SK-N-SH (cell line): Measurements from ENCODE around the gene ANKRD2. TPM values are rescaled to one million over a fixed set of nuclear protein-coding genes. Genes with fewer than 3 reads are reported as not detected.
"Not testable (repeated sequence)": the region's sequence is repeated elsewhere in the genome, so short reads cannot be mapped to it uniquely, and the experiment has no call there.

Source experiments
- CTCF ChIA-PET: fragments of 300-600, 350-600 bp; formaldehyde crosslinking; extraction: SDS; loops from one replicate; lab custom pipeline; 2021; lab: Yijun Ruan, JAX
- POLR2A ChIA-PET: fragments of 350-600 bp; sonication (Branson Sonifier 250); formaldehyde crosslinking; extraction: SDS; loops from one replicate; lab custom pipeline; 2020; ENCODE audit warnings: antibody characterized with exemption, inconsistent platforms; lab: Yijun Ruan, JAX
- DNase-seq: peaks from one replicate; pipeline ENCODE4 v3.0.0; 2012
- H2AFZ ChIP-seq: fragments of 200-600 bp; sonication (generic); 2 replicates; pipeline ENCODE4 v1.8.1; 2016; ENCODE audit warnings: antibody characterized with exemption, mild to moderate bottlenecking, low read depth
- H3F3A ChIP-seq: fragments of 200-600 bp; sonication (generic); replicated peaks from 2 replicates; pipeline ENCODE3; 2016; ENCODE audit warnings: antibody characterized with exemption, mild to moderate bottlenecking; ENCODE audit not compliant: insufficient read depth
- H3K27ac ChIP-seq, 2 experiments: fragments of 200-500 bp in 1 of 2; fragments of 200-600 bp in 1 of 2; sonication (Bioruptor generic) in 1 of 2; sonication (generic), shearing (Covaris generic) in 1 of 2; 2 replicates each; pipeline versions ENCODE4 v1.5.1 to v1.6.1; 2014 to 2016; ENCODE audit warnings: low read depth in 2 of 2, inconsistent platforms in 1 of 2, low read length in 1 of 2, mild to moderate bottlenecking in 1 of 2, mixed read lengths in 1 of 2
- H3K27me3 ChIP-seq: fragments of 200-600 bp; sonication (generic), shearing (Covaris generic); 2 replicates; pipeline ENCODE4 v1.6.1; 2016; ENCODE audit warnings: mixed run types; ENCODE audit not compliant: insufficient read depth
- H3K36me3 ChIP-seq, 2 experiments: fragments of 200-500 bp in 1 of 2; fragments of 200-600 bp in 1 of 2; sonication (Bioruptor generic) in 1 of 2; sonication (generic) in 1 of 2; replicated peaks in 1 of 2; 2 replicates each; pipeline versions ENCODE3 to v1.5.1; 2014 to 2016; ENCODE audit warnings: low read length in 1 of 2, mild to moderate bottlenecking in 1 of 2; ENCODE audit not compliant: insufficient read depth in 2 of 2, control insufficient read depth in 1 of 2
- H3K4me1 ChIP-seq, 2 experiments: fragments of 200-500 bp in 1 of 2; fragments of 200-600 bp in 1 of 2; sonication (Bioruptor generic) in 1 of 2; sonication (generic), shearing (Covaris generic) in 1 of 2; 2 replicates each; pipeline versions ENCODE4 v1.5.1 to v1.6.1; 2014 to 2016; ENCODE audit warnings: low read depth in 1 of 2, low read length in 1 of 2, mixed run types in 1 of 2; ENCODE audit not compliant: insufficient read depth in 2 of 2, control insufficient read depth in 1 of 2
- H3K4me2 ChIP-seq: fragments of 200-600 bp; sonication (generic), shearing (Covaris generic); 2 replicates; pipeline ENCODE4 v1.6.1; 2017; ENCODE audit warnings: mixed run types
- H3K4me3 ChIP-seq, 2 experiments: fragments of 200-500 bp in 1 of 2; fragments of 200-600 bp in 1 of 2; sonication (Bioruptor generic) in 1 of 2; sonication (generic), shearing (Covaris generic) in 1 of 2; 2 replicates each; pipeline versions ENCODE4 v1.5.1 to v1.8.1; 2014 to 2016; ENCODE audit warnings: low read depth in 2 of 2, inconsistent platforms in 1 of 2, low read length in 1 of 2, mild to moderate bottlenecking in 1 of 2, mixed read lengths in 1 of 2, moderate library complexity in 1 of 2
- H3K79me2 ChIP-seq: fragments of 200-600 bp; sonication (generic); 2 replicates; pipeline ENCODE4 v1.8.1; 2017; ENCODE audit warnings: mild to moderate bottlenecking; ENCODE audit not compliant: insufficient read depth
- H3K9ac ChIP-seq: fragments of 200-600 bp; sonication (generic); 2 replicates; pipeline ENCODE4 v1.6.1; 2017; ENCODE audit warnings: mixed run types
- H3K9me2 ChIP-seq: fragments of 200-600 bp; sonication (generic); 2 replicates; pipeline ENCODE4 v1.6.1; 2017; ENCODE audit warnings: mixed run types
- H3K9me3 ChIP-seq: fragments of 200-600 bp; sonication (generic); 2 replicates; pipeline ENCODE4 v1.6.1; 2017; ENCODE audit warnings: mixed run types, mild to moderate bottlenecking, moderate library complexity
- H4K20me1 ChIP-seq: fragments of 200-600 bp; sonication (generic); 2 replicates; pipeline ENCODE4 v1.6.1; 2017; ENCODE audit warnings: mild to moderate bottlenecking, mixed run types; ENCODE audit not compliant: insufficient read depth
- EZH2phosphoT487 ChIP-seq: fragments of 200-600 bp; sonication (generic); IDR thresholded peaks from 2 replicates; pipeline ENCODE4 v1.6.1; 2017; ENCODE audit warnings: low read depth, mixed run types, mild to moderate bottlenecking, antibody characterized with exemption, moderate library complexity, borderline replicate concordance
- FOSL2 ChIP-seq: IDR thresholded peaks from 2 replicates; pipeline ENCODE4 v1.4.0; 2012; ENCODE audit warnings: low read depth, mild to moderate bottlenecking, moderate library complexity, borderline replicate concordance
- GABPA ChIP-seq: IDR thresholded peaks from 2 replicates; pipeline ENCODE4 v1.4.0; 2012; ENCODE audit warnings: low read depth, mild to moderate bottlenecking
- GATA2 ChIP-seq: sonication (generic); formaldehyde crosslinking; IDR thresholded peaks from 2 replicates; pipeline ENCODE4 v1.5.0; 2020; ENCODE audit warnings: mild to moderate bottlenecking, missing genetic modification reagents
- RAD21 ChIP-seq: IDR thresholded peaks from 2 replicates; pipeline ENCODE4 v1.6.1; 2012; ENCODE audit warnings: mild to moderate bottlenecking, low read length
- WGBS: methylation state at CpG from one replicate; pipeline ENCODE4 v1.1.6; 2017; ENCODE audit warnings: low lambda C conversion rate; 5-methylcytosine and 5-hydroxymethylcytosine counted together
- polyA plus RNA-seq, 3 experiments: library from polyadenylated mRNA; depleted of rRNA; stranded (reverse); fragments of >200 nt; gene quantifications; 2 replicates each; pipeline ENCODE4 v1.2.3, GENCODE V29; 2012
- TF ChIP-seq, protein P1 (sequence below): fragments of 150-350 bp; IDR thresholded peaks from 2 replicates; pipeline ENCODE4 v1.6.1; 2016; ENCODE audit warnings: mild to moderate bottlenecking, low read depth, low read length
- TF ChIP-seq, protein P2 (sequence below): fragments of 150-350 bp; IDR thresholded peaks from 2 replicates; pipeline ENCODE4 v1.6.1; 2017; ENCODE audit warnings: antibody characterized with exemption, low read length, low read depth, borderline replicate concordance

Gene ANKRD2
- polyA plus RNA-seq, 1 of the 3 experiments (the other 2 are of a cell fraction), result 0.72 TPM

DNA sequence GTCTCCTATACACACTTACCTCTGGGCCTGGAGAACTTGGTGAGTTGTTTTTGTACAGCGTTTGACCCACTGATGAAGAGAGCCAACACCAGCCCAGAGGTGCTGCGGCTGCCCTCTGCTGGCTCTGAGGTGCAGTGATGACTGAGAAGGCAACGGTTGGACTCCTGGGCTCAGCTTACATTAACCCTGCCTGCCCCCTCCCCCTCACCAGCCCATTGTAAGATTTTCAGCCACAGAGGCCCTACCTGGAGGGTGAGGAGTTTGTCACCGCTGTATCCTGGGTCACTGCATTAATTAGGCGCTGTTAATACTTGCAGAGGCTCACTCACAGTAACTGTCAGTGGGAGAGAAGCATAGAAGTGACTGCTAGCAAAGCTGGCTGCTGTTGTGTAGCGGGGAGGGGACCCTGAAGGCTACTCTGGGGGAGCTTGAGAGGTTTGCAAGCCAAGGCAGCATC lies 19.0 kb upstream of the ANKRD2 start (continued):
- TF ChIP-seq, protein P1, sequence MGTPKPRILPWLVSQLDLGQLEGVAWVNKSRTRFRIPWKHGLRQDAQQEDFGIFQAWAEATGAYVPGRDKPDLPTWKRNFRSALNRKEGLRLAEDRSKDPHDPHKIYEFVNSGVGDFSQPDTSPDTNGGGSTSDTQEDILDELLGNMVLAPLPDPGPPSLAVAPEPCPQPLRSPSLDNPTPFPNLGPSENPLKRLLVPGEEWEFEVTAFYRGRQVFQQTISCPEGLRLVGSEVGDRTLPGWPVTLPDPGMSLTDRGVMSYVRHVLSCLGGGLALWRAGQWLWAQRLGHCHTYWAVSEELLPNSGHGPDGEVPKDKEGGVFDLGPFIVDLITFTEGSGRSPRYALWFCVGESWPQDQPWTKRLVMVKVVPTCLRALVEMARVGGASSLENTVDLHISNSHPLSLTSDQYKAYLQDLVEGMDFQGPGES, result no peak
- no peak for TF ChIP-seq GABPA
- TF ChIP-seq, protein P2, sequence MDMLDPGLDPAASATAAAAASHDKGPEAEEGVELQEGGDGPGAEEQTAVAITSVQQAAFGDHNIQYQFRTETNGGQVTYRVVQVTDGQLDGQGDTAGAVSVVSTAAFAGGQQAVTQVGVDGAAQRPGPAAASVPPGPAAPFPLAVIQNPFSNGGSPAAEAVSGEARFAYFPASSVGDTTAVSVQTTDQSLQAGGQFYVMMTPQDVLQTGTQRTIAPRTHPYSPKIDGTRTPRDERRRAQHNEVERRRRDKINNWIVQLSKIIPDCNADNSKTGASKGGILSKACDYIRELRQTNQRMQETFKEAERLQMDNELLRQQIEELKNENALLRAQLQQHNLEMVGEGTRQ, result no peak
- TF ChIP-seq GATA2 (CRISPR knock-in tag), result no peak
- TF ChIP-seq FOSL2, result no peak
- TF ChIP-seq RAD21, result peak; percentile 91
- no peak for TF ChIP-seq EZH2phosphoT487

DNA sequence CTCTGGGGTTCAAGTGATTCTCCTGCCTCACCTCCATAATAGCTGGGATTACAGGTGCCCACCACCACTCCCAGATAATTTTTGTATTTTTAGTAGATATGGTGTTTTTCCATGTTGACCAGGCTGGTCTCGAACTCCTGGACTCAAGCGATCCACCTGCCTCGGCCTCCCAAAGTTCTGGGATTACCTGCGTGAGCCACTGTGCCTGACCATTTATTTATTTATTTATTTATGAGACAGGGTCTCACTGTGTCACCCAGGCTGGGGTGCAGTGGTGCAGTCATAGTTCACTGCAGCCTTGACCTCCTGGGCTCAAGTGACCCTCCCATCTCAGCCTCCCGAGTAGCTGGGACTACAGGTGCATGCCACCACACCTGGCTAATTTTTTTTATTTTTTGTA lies 18.2 kb upstream of the ANKRD2 start:
- ChIA-PET CTCF (interaction anchor here (0.6 to 8.4 kb wide), 26 partner anchors 8 to 376 kb away, joined by 3 to 132 read pairs (median 6); partner anchors contain the start of genes ANKRD2, C10orf62, EXOSC1 and HOGA1), POLR2A (interaction anchor here (1.5 kb wide), 1 partner anchor 90 kb away, joined by 4 read pairs; no protein-coding TSS in a partner anchor)
- peaks cover 8 to 16% of the 10 kb centered on the region in 2 experiments; a peak in 3 of 4 replicates for H3K4me1 ChIP-seq
- H3K4me2 ChIP-seq, H3K9me2 ChIP-seq, H3K9ac ChIP-seq, H3K27me3 ChIP-seq, H3K9me3 ChIP-seq, H4K20me1 ChIP-seq, H3K4me3 ChIP-seq, DNase-seq, H2AFZ ChIP-seq, H3F3A ChIP-seq, H3K36me3 ChIP-seq, H3K27ac ChIP-seq: not testable (repeated sequence)
- H3K79me2 ChIP-seq, result peaks cover 30% of the 10 kb centered on the region
- WGBS, result 95% methylated on average over 5 of the region's 5 CpGs

DNA sequence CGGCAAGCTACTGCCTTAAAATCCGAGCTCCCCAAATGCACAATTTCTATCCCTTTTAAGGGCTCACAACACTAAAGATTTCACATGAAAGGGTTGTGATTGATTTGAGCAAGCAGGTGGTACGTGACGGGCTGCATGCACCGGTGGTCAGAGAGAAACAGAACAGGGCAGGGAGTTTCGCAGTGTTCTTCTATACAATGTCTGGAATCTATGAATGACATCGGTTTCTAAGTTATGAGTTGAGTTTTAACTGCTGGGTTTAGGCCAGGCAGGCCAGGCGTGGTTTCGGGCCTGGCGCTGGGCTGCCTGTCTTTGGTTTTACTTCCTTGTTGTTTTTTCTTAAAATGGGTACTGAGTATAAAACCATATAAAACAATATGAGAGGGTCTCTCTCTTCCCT lies 17.0 kb upstream of the ANKRD2 start:
- H4K20me1 ChIP-seq, H3K4me3 ChIP-seq, H3F3A ChIP-seq, H3K9ac ChIP-seq, H3K4me2 ChIP-seq, H3K4me1 ChIP-seq, POLR2A ChIA-PET, H3K27me3 ChIP-seq, H2AFZ ChIP-seq, H3K36me3 ChIP-seq, DNase-seq, H3K27ac ChIP-seq, H3K9me2 ChIP-seq, H3K9me3 ChIP-seq: not testable (repeated sequence)
- CTCF ChIA-PET, result interaction anchor here (6.8 to 7.5 kb wide), 2 partner anchors 17 to 91 kb away, joined by 64 to 132 read pairs; partner anchors contain the start of gene ANKRD2
- H3K79me2 ChIP-seq, result peaks cover 24% of the 10 kb centered on the region
- WGBS, result 79% methylated on average over 9 of the region's 10 CpGs

DNA sequence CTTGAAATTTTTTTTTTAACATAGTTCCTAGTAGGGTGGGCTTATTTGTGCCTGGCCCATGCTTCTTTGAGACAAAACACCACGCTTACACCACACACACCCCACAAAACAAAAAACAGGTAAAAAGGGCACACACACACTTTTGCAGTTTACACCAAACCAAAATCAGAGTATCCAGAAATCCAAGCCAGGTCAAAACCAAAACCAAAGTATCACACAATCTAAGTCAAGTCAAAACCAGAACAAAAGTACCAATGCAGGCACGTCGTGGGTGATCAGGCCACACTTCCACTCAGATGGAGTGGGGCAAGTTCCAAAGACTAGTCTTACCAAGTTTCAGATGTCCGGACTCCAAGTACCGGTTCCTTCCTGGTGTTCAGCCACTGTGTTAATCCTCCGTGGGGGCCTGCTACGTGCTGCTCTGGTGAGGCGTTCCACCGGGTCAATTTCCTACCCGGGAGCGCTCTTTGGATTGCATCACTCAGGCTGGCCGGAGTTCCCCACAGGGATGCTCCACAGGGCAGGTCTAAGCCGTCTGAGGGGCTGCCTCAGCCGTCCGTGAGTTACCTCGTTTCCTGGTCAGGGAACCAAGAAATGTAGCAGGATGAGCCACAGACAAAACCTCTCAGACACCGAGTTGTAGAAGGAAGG lies 11.7 kb upstream of the ANKRD2 start:
- H3K79me2 ChIP-seq, H2AFZ ChIP-seq, H3K27me3 ChIP-seq, H3K27ac ChIP-seq, POLR2A ChIA-PET, DNase-seq, H4K20me1 ChIP-seq, H3K4me1 ChIP-seq, H3K4me2 ChIP-seq, H3K9ac ChIP-seq, H3K4me3 ChIP-seq, H3K9me2 ChIP-seq, H3K9me3 ChIP-seq, H3F3A ChIP-seq, H3K36me3 ChIP-seq, CTCF ChIA-PET: not testable (repeated sequence)
- 91% methylated on average over 13 of the region's 17 CpGs for WGBS

DNA sequence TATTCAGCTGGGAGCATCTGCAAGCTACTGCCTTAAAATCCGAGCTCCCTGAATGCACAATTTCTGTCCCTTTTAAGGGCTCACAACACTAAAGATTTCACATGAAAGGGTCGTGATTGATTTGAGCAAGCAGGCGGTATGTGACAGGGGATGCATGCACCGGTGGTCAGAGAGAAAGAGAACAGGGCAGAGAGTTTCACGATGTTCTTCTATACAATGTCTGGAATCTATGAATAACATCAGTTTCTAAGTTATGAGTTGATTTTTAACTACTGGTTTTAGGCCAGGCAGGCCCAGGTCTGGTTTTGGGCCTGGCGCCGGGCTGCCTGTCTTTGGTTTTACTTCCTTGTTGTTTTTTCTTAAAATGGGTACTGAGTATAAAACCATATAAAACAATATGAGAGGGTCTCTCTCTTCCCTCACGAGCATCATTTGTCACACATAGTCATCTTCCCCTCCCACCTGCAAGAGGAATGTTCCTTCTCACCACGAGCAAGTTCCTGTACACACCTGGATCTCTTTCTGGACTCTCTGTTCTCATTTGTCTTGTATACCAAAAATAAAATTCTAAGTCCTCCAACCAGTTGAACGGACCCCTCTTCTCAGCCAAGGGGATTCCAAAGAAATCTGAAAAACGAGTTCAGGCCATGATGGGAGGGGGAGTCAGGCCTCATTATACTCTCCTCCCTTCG lies 11.0 kb upstream of the ANKRD2 start:
- POLR2A ChIA-PET, result not testable (repeated sequence)

More for the DNA sequence above, 11.0 kb upstream of the ANKRD2 start:
- H3K4me2 ChIP-seq, CTCF ChIA-PET, H3K4me3 ChIP-seq, H3K4me1 ChIP-seq, H3K36me3 ChIP-seq, H3K79me2 ChIP-seq, H3K27me3 ChIP-seq, DNase-seq, H3K27ac ChIP-seq, H4K20me1 ChIP-seq, H2AFZ ChIP-seq, H3K9ac ChIP-seq, H3F3A ChIP-seq, H3K9me3 ChIP-seq, H3K9me2 ChIP-seq: not testable (repeated sequence)
- WGBS, result 97% methylated on average over 12 of the region's 12 CpGs
